Lower leg skin (tissue), 3 donors: ENCODE data around the gene TMTC1.

Experiments used
- CTCF ChIP-seq, 3 donors: fragments of 450-650 bp; IDR thresholded peaks; one replicate each; pipeline ENCODE4 v1.5.1; 2016; ENCODE audit warnings: antibody characterized with exemption in 3 of 3, mild to moderate bottlenecking in 3 of 3, moderate library complexity in 2 of 3
- POLR2A ChIP-seq, 2 donors: fragments of 450-650 bp; IDR thresholded peaks; one replicate each; pipeline ENCODE4 v1.6.1; 2016 to 2017; ENCODE audit warnings: antibody characterized with exemption in 2 of 2, mild to moderate bottlenecking in 1 of 2, moderate library complexity in 1 of 2

GRCh38 chr12:29783773-29784666, at the start of gene TMTC1:
- TF ChIP-seq CTCF (IDR thresholded peaks at IDR 0.05) (no peak), POLR2A (IDR thresholded peaks at IDR 0.05) (no peak)
